HG03342 (cell line): ENCODE data around the gene CEBPE.

Experiments used
- ATAC-seq: cut with Tn5 transposase; IDR thresholded peaks from one replicate; pipeline ENCODE4 v1.9.1; 2021; ENCODE audit warnings: mild to moderate bottlenecking, moderate library complexity; ENCODE audit not compliant: unreplicated experiment

The CEBPE gene

DNA sequence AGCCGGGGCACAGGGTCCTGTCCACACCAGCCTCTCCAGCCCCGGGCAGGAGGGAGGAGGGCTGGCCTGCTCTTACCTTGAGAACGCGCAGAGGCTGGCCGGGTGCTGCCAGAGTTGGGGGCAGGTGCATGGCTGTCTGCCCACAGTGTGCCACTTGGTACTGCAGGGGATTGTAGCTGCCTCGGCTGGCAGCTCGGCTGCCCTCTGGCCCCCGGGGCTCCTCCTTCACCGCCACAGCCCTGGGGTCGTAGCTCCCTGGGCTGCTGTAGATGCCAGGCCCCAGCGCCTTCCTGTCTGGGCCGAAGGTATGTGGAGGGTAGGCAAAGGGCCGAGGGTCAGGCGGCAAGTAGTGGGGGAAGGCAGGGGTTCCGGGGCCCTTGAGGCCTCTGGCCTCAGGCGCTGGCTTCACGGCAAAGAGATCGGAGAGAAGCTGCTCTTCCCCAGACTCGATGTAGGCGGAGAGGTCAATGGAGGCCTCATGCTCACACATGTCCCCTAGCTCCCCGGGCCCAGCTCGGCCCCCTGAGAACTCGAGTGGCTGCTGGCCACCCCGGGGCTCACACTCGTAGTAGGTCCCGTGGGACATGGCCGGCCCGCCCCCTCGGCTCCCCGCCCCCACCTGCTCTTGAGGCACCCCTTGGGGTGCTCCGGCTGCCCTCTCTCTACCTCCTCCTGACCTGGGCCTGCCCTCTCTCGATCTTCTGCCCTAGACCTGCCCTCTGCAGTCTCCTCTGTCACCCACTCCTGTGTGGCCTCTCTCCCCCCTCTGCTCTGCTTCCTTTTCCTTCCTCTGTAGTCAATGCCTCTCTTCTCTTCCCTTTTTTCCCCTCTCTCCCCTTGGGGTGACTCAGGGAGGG, at the start of gene CEBPE:
CEBPE (minus strand) TSS at position 750 of the 857 bp plus-strand sequence; CDS start at position 586, 164 bp downstream.
- no peak for ATAC-seq

DNA sequence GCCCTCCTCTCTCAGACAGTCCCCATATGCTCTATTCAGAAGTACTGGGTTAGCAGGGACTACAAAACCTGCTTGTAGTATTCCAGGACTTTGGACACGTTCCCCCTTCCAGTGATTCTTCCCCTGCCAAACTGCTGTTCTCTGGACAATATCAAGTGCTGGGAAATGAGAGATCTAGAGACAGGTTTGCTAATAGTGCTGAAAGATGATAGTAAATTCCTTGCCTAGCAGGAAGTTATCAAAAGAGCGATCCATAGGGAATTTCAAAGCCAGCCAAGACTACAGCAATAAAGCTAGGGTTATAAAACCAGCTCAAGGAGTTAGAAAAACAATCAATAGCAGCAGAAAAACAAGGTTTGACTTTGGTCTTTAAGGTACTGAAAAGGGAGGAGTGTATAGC, 49.2 kb upstream of the CEBPE start:
- ATAC-seq = no peak

DNA sequence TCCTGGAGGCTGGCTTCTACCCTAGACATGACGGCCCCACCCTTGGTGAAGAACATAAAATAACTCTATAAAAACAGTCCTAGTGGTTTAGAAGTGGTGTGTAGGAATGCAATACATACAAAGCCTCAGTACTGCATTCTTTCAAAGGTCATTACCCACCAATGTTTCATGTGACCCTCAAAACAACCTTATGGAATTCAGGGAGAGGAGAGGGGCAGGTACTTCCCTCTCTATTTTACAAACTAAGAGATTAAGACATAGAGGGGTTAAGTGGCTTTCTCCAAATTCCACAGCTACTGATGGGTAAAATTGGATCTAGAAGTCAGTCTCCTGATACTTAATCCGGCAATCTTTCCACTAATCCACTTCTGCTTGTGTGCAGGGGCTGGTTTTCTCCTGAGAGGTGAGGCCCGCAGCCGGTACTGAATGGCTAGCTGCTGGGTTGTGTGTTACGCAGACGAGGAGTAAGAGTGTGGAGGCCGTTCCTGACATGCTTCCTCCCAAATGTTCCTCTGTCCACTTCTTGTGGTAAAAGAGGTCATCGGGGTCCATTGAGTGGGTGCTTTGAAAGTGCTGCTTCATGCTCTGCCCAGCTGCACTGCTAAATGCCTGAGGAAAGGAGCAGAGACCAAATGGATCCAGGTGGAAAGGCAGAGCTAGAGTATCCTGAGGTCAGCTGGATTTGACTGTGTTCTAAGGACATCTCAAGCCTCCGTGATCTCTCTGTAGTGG, 48.2 kb upstream of the CEBPE start:
- ATAC-seq = no peak

DNA sequence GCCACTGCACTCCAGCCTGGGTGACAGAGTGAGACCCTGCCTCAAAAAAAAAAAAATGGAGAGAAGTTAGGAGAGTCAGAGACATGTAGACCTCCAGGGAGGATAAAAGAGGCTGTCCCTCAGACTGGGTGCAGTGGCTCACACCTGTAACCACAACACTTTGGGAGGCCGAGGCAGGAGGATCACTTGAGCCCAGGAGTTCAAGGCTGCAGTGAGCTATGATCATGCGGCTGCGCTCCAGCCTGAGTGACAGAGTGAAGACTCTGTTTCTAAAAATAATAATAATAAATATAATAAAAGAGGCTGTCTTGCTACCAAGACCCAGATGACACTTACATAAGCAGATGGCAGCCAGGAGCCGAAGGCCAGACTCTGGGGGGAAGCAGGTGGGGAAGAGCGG, 45.9 kb upstream of the CEBPE start:
- no peak for ATAC-seq

DNA sequence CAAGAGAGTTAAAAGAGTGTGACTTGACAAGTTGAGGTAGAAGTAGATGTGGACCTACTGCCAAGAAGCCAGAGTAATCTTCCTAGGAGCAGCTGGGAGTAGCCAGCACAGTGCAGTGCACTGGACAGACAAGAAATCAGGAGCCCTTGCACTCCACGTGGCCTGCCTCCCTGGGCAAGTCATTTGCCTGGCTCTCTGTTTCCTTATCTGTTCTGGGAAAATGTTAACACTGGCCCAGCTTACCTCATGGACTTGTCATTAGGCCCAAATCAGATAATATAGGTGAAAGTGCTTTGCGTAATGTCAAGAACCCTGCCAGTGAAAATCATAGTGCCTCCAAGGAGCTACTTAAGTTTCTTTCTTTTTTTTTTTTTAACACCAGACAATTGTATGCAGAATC, 45.2 kb upstream of the CEBPE start:
- no peak for ATAC-seq

DNA sequence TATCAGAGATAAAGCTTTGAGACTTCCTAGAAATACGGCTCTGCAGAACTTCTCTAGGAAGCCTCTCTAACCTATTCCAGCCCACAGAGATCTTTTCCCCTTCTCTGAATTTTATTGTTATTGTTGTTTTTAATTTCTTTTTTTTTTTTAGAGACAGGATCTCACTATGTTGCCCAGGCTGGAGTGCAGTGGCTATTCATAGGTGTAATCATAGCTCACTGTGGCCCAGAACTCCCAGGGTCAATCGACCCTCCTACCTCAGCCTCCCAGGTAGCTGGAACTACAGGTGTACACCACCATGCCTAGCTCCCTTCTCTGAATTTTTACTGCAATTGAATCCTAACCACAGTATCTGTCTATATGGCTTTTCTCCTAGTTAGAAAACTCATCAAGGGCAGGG, 44.8 kb upstream of the CEBPE start:
- ATAC-seq = no peak

DNA sequence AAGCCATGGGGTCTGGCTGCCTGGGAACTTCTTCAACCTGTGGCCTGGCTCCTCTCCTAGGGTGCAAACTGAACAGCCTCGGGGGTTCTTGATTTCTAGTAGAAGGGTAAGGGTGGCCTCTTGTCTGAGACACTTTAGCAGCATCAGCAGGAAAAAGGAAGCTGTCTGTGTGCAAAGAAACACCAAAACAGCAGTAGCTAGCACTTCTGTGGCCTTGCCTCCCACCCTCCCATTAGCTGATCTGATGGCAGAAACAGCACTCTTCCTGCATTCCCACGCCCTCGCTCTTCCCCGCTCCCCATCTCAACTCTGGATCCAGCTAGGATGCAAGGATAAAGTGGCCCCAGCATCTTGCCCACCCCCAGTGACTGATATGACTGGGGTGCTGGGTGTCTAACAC, 43.7 kb upstream of the CEBPE start:
- ATAC-seq = no peak

DNA sequence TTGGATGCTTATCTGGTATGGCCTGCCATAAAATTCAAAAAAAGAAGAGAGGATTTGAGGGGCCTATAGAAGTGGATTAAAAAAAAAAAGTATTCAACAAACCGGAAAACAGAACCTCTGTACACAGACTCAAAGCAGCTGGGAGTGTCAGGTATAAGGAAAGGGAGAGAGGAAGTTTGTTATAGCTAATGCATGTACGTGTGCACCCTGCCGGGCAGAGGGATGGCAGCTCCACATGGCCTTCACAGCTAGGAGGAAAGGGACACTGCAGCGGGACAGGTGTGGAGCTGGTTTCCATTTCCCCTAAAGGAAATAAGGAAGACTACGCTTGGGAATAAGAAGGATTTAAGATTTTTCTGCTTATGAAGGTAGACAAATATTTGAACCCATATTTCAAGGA, 43.0 kb upstream of the CEBPE start:
- ATAC-seq = no peak

DNA sequence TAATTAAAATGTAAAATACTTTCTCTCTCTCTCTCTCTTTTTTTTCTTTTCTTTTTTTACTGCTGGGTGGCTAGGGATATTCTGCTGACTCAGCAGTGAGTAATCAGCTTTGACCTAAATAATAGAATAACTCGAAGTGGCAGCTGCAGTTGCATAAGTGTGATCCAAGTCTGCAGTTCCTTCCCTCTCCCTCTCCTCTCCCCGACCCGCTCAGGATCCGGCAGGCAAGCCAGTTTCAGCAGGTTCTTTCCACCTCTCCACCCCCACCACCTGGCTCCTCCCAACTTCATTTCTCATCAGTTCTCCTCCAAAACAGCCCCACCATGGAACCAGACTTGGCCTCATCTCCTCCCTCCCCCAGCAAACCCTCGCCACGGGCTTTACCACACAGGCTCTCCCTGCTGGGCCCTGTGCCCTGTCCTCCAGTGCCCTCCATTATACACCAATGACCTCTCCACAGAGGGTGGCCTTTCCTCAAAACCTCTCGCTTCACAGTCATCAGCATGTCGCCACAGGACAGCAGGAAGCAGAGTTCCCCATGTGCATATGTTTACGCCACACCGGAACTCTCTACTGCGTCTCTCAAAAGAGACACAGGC, 42.0 kb upstream of the CEBPE start:
- no peak for ATAC-seq

DNA sequence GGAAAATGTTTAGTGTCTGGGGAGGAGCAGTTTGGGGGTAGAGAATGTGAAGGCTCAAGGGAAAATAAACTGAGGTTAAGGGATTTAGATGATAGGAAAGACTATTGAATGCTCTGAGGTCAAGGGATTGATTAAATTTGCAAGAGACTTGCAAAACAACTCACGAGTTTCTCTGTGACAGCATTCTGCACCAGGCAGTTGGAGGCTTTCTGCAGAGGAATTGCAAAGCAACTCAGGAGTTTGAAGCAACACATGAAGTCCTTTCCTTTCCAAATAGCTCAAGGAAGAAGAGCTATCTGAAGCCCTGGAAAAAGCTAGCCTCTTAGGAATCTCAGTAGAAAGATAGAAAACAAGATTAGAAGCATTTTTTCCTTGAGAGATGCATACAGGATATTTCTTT, 40.5 kb upstream of the CEBPE start:
- no peak for ATAC-seq

DNA sequence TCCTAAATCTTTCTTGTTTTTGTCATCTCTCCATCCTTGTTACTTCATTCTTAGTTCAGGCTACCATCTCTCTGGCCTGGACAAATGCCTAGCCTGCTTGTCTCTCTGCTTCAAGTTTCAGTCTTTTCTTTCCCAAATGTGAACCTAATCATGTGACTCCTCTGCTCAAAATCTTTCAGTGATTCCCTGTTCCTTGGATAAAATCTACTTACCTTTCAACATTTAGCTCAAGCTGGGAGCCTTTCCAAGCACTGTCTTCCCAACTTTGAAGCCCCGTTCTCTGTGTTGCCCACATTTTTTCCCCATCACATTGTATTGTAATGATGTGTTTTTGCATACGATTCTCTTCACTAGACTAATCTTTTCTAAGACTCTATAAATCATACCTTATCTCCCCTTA, 39.7 kb upstream of the CEBPE start:
- ATAC-seq = no peak

DNA sequence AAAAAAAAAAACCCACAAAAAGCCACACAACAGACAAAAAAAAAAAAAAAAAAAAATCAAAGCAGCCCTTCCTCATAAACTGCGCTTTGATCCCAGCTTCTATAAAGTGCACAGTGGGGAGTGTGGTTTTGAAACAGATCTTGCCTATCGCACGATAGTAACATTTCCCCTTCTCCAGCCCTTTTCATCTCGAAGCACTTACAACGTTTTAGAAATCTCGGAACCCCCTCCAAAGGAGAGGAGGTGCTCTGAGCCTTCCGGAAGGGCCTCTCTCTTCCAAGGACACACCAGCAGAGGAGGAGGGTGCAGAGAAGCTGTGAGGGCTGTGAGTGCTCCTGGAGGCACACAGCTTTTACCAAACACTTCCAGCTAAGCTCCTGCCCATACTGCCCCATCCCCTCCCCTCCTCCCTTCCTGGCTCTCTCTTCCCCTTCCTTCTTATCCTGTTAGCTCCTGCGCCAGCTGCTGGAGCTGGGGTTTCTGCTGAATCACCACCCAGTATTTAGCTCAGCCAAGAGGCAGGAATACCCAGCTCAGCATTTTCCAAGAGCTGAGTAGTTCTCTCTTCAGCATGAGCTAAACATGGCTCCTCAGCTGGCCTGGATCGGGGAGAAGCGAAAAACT, 36.0 kb upstream of the CEBPE start:
- ATAC-seq = no peak

DNA sequence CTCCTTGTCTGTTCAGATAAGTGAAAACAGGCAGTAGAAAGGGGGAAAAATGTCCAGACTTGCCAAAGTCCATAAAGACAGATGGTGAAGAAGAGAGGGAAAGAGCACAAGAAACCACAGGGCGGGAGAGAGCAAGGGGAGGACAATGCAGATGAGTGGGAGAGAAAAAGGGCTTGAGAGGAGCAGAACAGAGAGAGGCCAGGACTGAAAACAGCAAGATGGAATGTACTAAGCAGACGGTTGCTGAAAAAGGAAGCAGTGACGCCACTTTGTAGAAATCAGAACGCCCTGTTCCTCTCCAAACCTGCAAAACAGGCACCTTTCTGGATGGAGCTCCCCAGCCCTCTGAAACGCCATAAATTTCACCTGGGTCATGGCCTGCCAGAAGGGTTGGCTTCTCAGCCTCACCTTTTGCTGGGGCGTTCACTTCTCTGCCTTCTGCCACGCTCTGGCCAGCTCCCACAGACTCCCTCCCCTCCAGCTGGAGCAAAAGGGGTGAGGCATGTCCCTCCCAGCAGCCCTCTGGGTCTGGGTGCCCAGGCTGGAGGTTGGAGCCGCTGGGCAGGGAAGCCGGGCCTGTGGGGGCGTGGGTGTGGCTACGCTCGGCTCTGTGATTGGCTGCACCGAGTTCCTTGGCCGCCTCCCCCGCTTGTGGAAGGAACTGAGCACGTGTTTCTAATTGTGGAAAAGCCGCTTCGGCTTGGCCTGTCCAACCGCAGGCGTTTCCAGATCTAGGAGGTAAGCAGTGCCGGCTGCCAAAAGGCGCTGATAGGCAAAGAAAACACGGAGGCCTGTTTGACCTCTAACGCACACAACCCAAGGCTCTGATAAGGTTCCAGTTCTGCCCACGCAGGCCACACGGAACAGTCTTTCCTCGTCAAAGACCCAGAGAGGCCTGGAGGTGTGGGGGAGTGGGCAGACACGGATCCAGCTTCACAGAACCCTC, 35.1 kb upstream of the CEBPE start:
- no peak for ATAC-seq

DNA sequence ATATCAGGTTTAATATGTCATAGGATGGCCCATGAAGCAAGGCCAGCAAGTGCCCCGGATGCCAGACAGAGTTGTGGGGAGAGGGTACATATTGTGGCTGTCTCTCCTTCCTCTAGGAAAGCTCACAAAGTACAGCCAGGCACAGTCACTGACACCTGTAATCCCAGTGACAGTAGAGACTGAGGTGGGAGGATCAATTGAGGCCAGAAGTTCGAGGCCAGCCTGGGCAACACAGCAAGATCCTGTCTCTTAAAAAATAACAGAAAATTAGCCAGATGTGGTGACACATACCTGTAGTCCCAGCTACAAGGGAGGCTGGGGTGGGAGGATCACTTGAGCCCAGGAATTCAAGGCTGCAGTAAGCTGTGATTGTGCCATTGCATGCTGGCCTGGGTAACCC, 32.3 kb upstream of the CEBPE start:
- no peak for ATAC-seq

DNA sequence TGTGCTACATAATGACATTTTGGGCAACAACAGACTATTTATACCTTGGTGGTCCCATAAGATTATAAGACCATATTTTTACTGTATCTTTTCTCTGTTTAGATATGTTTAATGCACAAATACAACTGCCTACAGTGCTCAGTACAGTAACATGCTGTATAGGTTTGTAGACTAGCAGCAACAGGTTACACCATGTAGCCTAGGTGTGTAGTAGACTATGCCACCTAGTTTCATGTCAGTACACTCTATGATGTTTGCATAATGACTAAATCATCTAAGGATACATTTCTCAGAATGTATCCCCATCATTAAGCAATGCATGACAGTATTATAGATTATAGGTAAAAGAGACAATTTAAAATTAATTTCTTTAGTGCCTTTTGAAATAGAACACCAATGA, 30.7 kb upstream of the CEBPE start:
- ATAC-seq = no peak

DNA sequence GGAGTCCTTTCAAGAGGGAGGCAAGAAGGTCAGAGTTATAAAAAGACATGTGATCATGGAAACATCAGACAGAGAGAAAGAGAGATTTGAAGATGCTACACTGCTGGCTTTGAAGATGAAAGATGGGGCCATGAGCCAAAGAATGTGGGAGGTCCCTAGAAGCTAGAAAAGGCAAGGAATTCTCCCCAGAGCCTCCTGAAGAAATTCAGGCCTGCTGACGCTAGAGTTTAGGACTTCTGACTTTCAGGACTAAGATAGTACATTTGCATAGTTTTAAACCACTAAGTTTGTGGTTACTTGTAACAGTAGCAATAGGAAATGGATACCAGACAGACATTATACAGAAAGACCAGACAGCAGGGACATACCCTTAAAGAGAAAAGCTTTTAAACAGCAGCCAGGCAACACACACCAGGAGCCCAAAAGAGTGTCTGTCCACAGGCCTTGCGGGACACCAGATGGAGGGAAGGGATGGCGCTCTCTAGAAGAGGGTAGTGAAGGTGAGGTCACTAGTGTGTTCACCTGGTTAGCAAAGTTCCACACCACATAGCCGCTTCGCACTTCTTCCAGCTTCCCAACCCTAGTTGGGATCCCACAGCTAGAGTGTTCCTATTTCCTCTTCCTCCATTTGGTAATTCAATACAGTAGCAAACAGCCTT, 29.7 kb upstream of the CEBPE start:
- ATAC-seq = no peak

DNA sequence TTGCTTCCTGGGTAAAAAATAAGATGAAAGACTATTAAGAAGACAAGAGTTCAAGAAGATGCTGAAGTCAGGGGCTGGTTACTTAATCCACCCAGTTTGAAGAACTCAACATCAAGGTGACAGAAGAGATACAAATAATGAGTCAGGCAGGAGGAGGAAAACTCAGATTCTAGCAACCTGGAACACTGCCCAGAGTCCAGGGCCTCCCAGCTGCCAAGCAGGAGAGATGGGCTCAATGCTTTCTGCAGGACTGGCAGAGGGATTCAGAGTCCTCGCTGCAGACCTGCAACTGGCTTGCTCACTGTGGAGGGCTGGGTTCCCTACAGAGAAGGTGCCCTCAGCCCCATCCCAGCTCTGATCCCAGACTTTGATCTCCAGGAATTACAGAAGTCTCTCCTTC, 28.6 kb upstream of the CEBPE start:
- no peak for ATAC-seq

DNA sequence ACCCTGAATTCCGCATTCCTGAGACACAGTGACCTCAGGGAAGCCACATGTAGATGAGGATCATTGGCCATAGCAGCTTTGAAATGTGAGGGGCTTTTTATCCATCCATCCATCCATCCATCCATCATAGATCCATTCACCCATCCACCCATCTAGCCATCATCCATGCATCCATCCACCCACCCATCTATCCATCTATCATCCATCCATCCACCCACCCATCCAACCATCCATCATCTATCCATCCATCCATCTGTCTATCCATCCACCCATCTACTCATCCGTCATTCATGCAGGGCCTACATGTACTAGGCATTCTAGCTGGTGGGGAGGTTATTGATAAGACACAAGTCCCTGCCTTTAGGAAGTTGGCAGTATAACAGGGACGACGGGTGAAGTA, 27.9 kb upstream of the CEBPE start:
- ATAC-seq = no peak

DNA sequence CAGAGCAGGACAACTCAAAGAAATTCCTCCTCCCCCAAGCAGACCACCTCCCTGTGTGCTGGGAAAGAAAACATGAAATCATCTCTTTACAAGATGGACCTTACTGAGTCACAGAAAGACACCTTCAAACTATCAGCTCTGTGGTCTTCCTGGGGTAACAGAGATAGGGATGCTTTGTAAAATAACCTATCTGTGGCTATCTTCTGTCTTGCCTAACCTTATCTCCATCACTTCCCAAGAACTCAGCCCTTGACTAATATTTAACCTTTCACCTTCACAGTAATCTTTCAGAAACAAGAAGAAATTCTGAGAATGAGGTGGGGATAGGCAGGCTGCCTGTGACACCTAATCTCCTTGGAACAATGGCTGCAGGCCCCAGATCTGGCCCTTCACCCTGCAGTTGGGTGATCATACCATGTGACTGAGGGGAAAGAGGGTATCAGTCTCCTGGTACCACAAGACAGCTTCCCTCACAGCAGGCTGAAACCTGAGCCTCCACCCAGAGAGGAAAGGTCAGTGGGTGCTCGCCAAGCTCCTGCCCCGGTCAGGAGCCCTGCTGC, 27.4 kb upstream of the CEBPE start:
- no peak for ATAC-seq
